PC-3 (cell line): ENCODE data around the gene PNMA8A. TPM values are rescaled to one million over a fixed set of nuclear protein-coding genes. Genes with fewer than 3 reads are reported as not detected.
"Not testable (repeated sequence)": the region's sequence is repeated elsewhere in the genome, so short reads cannot be mapped to it uniquely, and the experiment has no call there.

Experiments used
- ATAC-seq: fragments of 200-7000 bp; cut with Tn5 transposase; 2 replicates; pipeline ENCODE4 v1.9.1; 2020; ENCODE audit warnings: mild to moderate bottlenecking, moderate library complexity
- BruUV-seq: library from RNA; stranded (reverse); fragments of 400-500 nt; replicated peaks from 2 replicates; lab custom pipeline; 2021; lab: Mats Ljungman, UMichigan
- CTCF ChIA-PET: fragments of 300-600 bp; sonication (Branson Sonifier 250); formaldehyde crosslinking; loops from one replicate; lab custom pipeline; 2022; ENCODE audit warnings: antibody characterized with exemption; lab: Charles Lee
- POLR2A ChIA-PET: fragments of 300-600 bp; sonication (Branson Sonifier 250); formaldehyde crosslinking; loops from one replicate; lab custom pipeline; 2022; ENCODE audit warnings: antibody characterized with exemption; ENCODE audit not compliant: unreplicated experiment; lab: Charles Lee
- DNase-seq: peaks from one replicate; pipeline ENCODE4 v3.0.0-alpha.2; 2015
- H2AFZ ChIP-seq: fragments of 300-600 bp; sonication (generic); 2 replicates; pipeline ENCODE4 v1.6.0; 2016; ENCODE audit warnings: antibody characterized with exemption, low read length
- H3F3A ChIP-seq: fragments of 300-600 bp; sonication (generic); one replicate; pipeline ENCODE4 v1.6.0; 2017; ENCODE audit warnings: antibody characterized with exemption, low read length, control low read depth, mild to moderate bottlenecking; ENCODE audit not compliant: unreplicated experiment
- H3K27ac ChIP-seq: fragments of 300-600 bp; sonication (generic); 2 replicates; pipeline ENCODE4 v1.5.1; 2016; ENCODE audit warnings: mild to moderate bottlenecking, low read length
- H3K27me3 ChIP-seq: fragments of 300-600 bp; sonication (generic); 2 replicates; pipeline ENCODE4 v1.6.1; 2016; ENCODE audit warnings: low read length, mixed read lengths
- H3K36me3 ChIP-seq: fragments of 300-600 bp; sonication (generic); 2 replicates; pipeline ENCODE4 v1.6.1; 2016; ENCODE audit warnings: low read depth, mixed run types, low read length, mixed read lengths
- H3K4me1 ChIP-seq: fragments of 300-600 bp; sonication (generic); 2 replicates; pipeline ENCODE4 v1.5.1; 2016; ENCODE audit warnings: low read length; ENCODE audit not compliant: insufficient read depth
- H3K4me2 ChIP-seq: fragments of 300-600 bp; sonication (generic); 2 replicates; pipeline ENCODE4 v1.6.0; 2016; ENCODE audit warnings: low read length
- H3K4me3 ChIP-seq: fragments of 300-600 bp; sonication (generic); 2 replicates; pipeline ENCODE4 v1.5.1; 2016; ENCODE audit warnings: mild to moderate bottlenecking, low read length, mixed read lengths
- H3K79me2 ChIP-seq: fragments of 300-600 bp; sonication (generic); 2 replicates; pipeline ENCODE4 v1.6.1; 2017; ENCODE audit warnings: low read length, mixed read lengths
- H3K9ac ChIP-seq: fragments of 300-600 bp; sonication (generic); 2 replicates; pipeline ENCODE4 v1.6.0; 2016; ENCODE audit warnings: mild to moderate bottlenecking, low read length
- H3K9me2 ChIP-seq: fragments of 300-600 bp; sonication (generic); replicated peaks from 2 replicates; pipeline ENCODE4 v1.6.1; 2016; ENCODE audit warnings: mixed run types, low read length, mixed read lengths
- H3K9me3 ChIP-seq: fragments of 300-600 bp; sonication (generic); 2 replicates; pipeline ENCODE4 v1.6.1; 2016; ENCODE audit warnings: low read length, mixed read lengths
- H4K20me1 ChIP-seq: fragments of 300-600 bp; sonication (generic); 2 replicates; pipeline ENCODE4 v1.6.1; 2016; ENCODE audit warnings: low read length, mixed read lengths
- EZH2 ChIP-seq: fragments of 300-600 bp; sonication (generic); IDR thresholded peaks from one replicate; pipeline ENCODE4 v1.6.1; 2017; ENCODE audit warnings: antibody characterized with exemption, mild to moderate bottlenecking, low read length; ENCODE audit not compliant: unreplicated experiment
- EZH2phosphoT487 ChIP-seq: fragments of 300-600 bp; sonication (generic); IDR thresholded peaks from 2 replicates; pipeline ENCODE4 v1.6.1; 2018; ENCODE audit warnings: mild to moderate bottlenecking, antibody characterized with exemption, low read length, borderline replicate concordance
- intact Hi-C: fragments of 100-400 bp; cut with micrococcal nuclease; formaldehyde crosslinking; loops from 2 replicates; pipeline ENCODE4 v1.9.0; 2023
- total RNA-seq: library from RNA; depleted of rRNA; stranded (reverse); fragments of >200 nt; gene quantifications from 2 replicates; pipeline ENCODE4 v1.2.3, GENCODE V29; 2014
- TF ChIP-seq, protein P1 (sequence below): fragments of 300-600 bp; sonication (generic); conservative IDR thresholded peaks from 2 replicates; pipeline ENCODE4 v1.5.1; 2017; ENCODE audit warnings: antibody characterized with exemption, low read depth, mild to moderate bottlenecking, low read length

The PNMA8A gene
- total RNA-seq, 1 experiment from 2014 or later: not detected

DNA sequence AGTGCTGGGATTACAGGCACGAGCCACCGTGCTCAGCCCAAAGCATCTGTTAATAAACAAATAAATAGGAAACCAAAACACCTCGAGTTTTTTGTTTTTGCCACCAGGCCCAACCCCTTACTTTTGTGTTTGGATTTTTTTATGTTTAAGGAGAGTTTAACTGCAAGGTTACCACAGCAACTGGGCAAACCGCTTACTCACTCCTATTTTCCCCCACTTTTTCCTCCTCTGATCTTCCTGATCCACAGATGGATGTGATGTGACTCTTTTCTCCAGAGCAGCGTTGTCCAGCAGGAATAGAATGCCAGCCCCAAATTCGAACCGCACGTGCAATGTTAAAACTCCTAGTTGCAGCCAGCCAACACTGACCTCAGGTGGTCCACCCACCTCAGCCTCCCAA is 26.4 kb upstream of the PNMA8A start:
- ChIA-PET POLR2A (no interaction called here), CTCF (no interaction called here)
- no TSS peak for BruUV-seq
- H3K4me3 ChIP-seq: no peak overlapping the region
- no peaks in the 10 kb centered on the region for H3K9me2 ChIP-seq
- no peaks in the 10 kb centered on the region for H3F3A ChIP-seq
- DNase-seq: no peak
- H3K4me2 ChIP-seq: no peak overlapping the region
- intact Hi-C loops: no loop called here
- H3K27me3 ChIP-seq: no peaks in the 10 kb centered on the region
- H3K27ac ChIP-seq: no peak overlapping the region
- no peaks in the 10 kb centered on the region for H3K4me1 ChIP-seq
- no peak overlapping the region for H2AFZ ChIP-seq
- H4K20me1 ChIP-seq: no peaks in the 10 kb centered on the region
- no peak for ATAC-seq
- no peak overlapping the region for H3K9ac ChIP-seq
- no peaks in the 10 kb centered on the region for H3K9me3 ChIP-seq
- H3K36me3 ChIP-seq: no peaks in the 10 kb centered on the region
- H3K79me2 ChIP-seq: no peaks in the 10 kb centered on the region
- TF ChIP-seq EZH2phosphoT487: no peak
- TF ChIP-seq, protein P1, sequence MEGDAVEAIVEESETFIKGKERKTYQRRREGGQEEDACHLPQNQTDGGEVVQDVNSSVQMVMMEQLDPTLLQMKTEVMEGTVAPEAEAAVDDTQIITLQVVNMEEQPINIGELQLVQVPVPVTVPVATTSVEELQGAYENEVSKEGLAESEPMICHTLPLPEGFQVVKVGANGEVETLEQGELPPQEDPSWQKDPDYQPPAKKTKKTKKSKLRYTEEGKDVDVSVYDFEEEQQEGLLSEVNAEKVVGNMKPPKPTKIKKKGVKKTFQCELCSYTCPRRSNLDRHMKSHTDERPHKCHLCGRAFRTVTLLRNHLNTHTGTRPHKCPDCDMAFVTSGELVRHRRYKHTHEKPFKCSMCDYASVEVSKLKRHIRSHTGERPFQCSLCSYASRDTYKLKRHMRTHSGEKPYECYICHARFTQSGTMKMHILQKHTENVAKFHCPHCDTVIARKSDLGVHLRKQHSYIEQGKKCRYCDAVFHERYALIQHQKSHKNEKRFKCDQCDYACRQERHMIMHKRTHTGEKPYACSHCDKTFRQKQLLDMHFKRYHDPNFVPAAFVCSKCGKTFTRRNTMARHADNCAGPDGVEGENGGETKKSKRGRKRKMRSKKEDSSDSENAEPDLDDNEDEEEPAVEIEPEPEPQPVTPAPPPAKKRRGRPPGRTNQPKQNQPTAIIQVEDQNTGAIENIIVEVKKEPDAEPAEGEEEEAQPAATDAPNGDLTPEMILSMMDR: no peak
- TF ChIP-seq EZH2: no peak

DNA sequence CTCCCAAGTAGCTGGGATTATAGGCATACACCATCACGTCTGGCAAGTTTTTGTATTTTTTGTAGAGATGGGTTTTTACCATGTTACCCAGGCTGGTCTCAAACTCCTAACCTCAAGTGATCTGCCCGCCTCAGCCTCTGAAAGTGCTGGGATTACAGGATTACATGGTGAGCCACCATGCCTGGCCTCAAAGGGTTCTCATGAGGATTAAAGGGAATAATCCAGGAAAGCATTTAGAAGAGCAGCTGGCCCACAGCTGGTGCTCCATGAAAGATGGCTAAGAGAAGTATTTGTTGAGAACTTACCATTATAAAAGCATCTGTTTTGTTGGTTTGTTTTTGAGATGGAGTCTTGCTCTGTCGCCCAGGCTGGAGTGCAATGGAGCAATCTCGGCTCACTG is 25.5 kb upstream of the PNMA8A start:
- H3F3A ChIP-seq, POLR2A ChIA-PET, H3K27me3 ChIP-seq, CTCF ChIA-PET, H3K27ac ChIP-seq, H3K9me3 ChIP-seq, ATAC-seq, H3K4me3 ChIP-seq, H3K79me2 ChIP-seq, intact Hi-C loops, H2AFZ ChIP-seq, H3K36me3 ChIP-seq, H3K9me2 ChIP-seq, H3K4me1 ChIP-seq, H3K9ac ChIP-seq, H4K20me1 ChIP-seq, H3K4me2 ChIP-seq, DNase-seq, BruUV-seq: not testable (repeated sequence)

DNA sequence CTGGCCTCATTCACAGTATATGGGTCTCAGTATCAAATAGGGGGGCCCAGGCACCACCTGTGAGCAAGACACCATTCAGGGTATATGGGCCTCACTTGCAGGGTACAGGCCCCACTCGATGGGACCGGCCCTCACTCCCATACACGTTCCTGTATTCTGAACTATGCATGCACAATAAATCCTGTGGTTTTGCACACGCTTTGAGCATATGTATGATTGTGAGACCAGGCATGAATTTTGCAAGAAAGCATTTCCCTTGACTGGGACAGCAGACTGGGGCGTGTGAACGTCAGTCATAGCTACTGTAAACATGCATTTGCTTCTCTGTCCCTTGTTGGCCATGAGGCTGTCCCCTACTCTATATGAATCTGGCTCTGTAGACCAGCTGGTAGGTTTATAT is 24.9 kb upstream of the PNMA8A start:
- H3K36me3 ChIP-seq: no peaks in the 10 kb centered on the region
- H3K9ac ChIP-seq: no peak overlapping the region
- H3K4me1 ChIP-seq: no peaks in the 10 kb centered on the region
- TF ChIP-seq EZH2phosphoT487 (no peak), EZH2 (no peak)
- TF ChIP-seq, protein P1: no peak
- intact Hi-C loops: no loop called here
- H3K9me3 ChIP-seq: no peaks in the 10 kb centered on the region
- BruUV-seq: no TSS peak
- DNase-seq (no peak), ATAC-seq (no peak)
- H3F3A ChIP-seq: no peaks in the 10 kb centered on the region
- H2AFZ ChIP-seq: no peak overlapping the region
- H3K27ac ChIP-seq: no peak overlapping the region
- H3K9me2 ChIP-seq: no peaks in the 10 kb centered on the region
- ChIA-PET CTCF (no interaction called here), POLR2A (no interaction called here)
- H3K4me2 ChIP-seq: no peak overlapping the region
- no peaks in the 10 kb centered on the region for H3K79me2 ChIP-seq
- H4K20me1 ChIP-seq: no peaks in the 10 kb centered on the region
- no peak overlapping the region for H3K4me3 ChIP-seq
- no peaks in the 10 kb centered on the region for H3K27me3 ChIP-seq
